Calu3 (cell line): ENCODE data around the gene GDI1. TPM values are rescaled to one million over a fixed set of nuclear protein-coding genes. Genes with fewer than 3 reads are reported as not detected.
A peak's percentile ranks its signal among the peaks of the same experiment; 100 is the strongest.

ENCODE experiments used
- BruUV-seq: library from RNA; stranded (reverse); fragments of 400-500 nt; replicated peaks from 2 replicates; lab custom pipeline; 2021; lab: Mats Ljungman, UMichigan
- CTCF ChIA-PET: fragments of 300-600 bp; sonication (Branson Sonifier 250); formaldehyde crosslinking; loops from one replicate; lab custom pipeline; 2022; ENCODE audit warnings: antibody characterized with exemption; lab: Charles Lee
- DNase-seq: peaks from one replicate; pipeline ENCODE4 v3.0.0; 2022
- H3K27ac Mint-ChIP-seq: one replicate; pipeline ENCODE4 v1.8.0; 2022; ENCODE audit warnings: mixed read lengths; ENCODE audit not compliant: unreplicated experiment
- H3K27me3 Mint-ChIP-seq: one replicate; pipeline ENCODE4 v1.8.0; 2022; ENCODE audit warnings: mixed read lengths; ENCODE audit not compliant: unreplicated experiment
- H3K36me3 Mint-ChIP-seq: one replicate; pipeline ENCODE4 v1.8.0; 2022; ENCODE audit warnings: mild to moderate bottlenecking, moderate library complexity, mixed read lengths; ENCODE audit not compliant: insufficient read depth, unreplicated experiment
- H3K4me1 Mint-ChIP-seq: one replicate; pipeline ENCODE4 v1.8.0; 2022; ENCODE audit warnings: mild to moderate bottlenecking, low read depth, mixed read lengths; ENCODE audit not compliant: unreplicated experiment
- H3K4me3 Mint-ChIP-seq: one replicate; pipeline ENCODE4 v1.8.0; 2022; ENCODE audit warnings: mild to moderate bottlenecking, low read depth, moderate library complexity, mixed read lengths; ENCODE audit not compliant: unreplicated experiment
- H3K9me3 Mint-ChIP-seq: one replicate; pipeline ENCODE4 v1.8.0; 2022; ENCODE audit warnings: low read depth, mixed read lengths; ENCODE audit not compliant: unreplicated experiment
- intact Hi-C: fragments of 100-400 bp; cut with micrococcal nuclease; formaldehyde crosslinking; loops from one replicate; pipeline ENCODE4 v1.10.0; 2022; ENCODE audit not compliant: unreplicated experiment
- total RNA-seq: library from RNA; stranded (reverse); gene quantifications from 2 replicates; pipeline ENCODE4 v1.2.3, GENCODE V29; 2022
- TF ChIP-seq, protein P1 (sequence below): fragments of 200-600 bp; IDR thresholded peaks from one replicate; pipeline ENCODE4 v1.8.0; 2022; ENCODE audit warnings: antibody characterized with exemption; ENCODE audit not compliant: unreplicated experiment

Gene GDI1
- total RNA-seq, 1 experiment from 2014 or later = 118 TPM

DNA sequence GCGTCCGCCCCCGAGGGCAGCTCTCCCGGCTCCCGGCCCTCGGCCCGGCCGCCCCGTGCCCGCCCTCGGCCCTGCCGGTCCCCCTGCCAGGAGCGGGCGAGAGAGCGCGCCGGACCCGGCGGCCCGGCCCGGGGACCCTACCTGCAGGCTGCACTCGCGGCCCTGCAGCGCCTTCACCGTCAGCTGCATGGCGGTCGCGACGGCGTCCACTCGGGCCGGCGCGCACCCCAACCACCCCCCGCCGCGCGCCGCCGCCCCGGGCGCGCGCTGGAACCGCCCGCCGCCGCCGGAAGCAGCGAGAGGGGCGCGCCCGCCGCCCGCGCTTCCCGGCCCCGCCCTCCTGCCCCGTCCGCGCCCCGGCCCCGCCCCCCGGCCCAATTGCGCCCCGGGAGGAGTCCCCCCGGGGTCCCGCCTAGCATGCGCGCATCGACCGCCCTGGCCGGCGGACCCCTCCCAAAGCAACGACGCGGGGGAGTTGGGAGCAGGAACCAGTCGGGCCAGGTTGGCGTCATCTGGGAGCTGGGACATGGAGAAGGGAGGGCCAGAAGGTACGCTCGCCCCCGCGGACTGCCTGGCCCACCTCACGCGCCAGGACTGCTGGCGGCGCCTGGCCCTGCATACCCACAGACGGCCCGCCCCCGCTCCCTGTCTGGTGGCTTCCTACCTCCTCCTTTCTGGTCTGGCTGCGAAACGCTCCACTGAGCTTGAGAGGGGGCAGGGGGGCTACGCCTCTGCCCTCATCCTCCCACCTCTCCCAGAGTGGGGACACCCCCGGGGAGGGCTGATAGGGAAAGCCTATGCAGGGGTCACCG, 49.6 kb downstream of the GDI1 start, which contains the start of gene UBL4A:
Gene UBL4A (minus strand): TSS at position 220 of the 812 bp plus-strand sequence. CDS start 31 bp downstream, at position 189.
- intact Hi-C loops = no loop called here
- peak; percentile 78 for DNase-seq
- no peaks in the 10 kb centered on the region for H3K27me3 Mint-ChIP-seq
- no TSS peak for BruUV-seq
- CTCF ChIA-PET = interaction anchor here (0.8 to 1.5 kb wide), 3 partner anchors 11 to 30 kb away, joined by 3 read pairs; no protein-coding TSS in a partner anchor
- H3K4me1 Mint-ChIP-seq = peaks cover 11% of the 10 kb centered on the region
- H3K36me3 Mint-ChIP-seq = peaks cover 72% of the 10 kb centered on the region
- TF ChIP-seq, protein P1, sequence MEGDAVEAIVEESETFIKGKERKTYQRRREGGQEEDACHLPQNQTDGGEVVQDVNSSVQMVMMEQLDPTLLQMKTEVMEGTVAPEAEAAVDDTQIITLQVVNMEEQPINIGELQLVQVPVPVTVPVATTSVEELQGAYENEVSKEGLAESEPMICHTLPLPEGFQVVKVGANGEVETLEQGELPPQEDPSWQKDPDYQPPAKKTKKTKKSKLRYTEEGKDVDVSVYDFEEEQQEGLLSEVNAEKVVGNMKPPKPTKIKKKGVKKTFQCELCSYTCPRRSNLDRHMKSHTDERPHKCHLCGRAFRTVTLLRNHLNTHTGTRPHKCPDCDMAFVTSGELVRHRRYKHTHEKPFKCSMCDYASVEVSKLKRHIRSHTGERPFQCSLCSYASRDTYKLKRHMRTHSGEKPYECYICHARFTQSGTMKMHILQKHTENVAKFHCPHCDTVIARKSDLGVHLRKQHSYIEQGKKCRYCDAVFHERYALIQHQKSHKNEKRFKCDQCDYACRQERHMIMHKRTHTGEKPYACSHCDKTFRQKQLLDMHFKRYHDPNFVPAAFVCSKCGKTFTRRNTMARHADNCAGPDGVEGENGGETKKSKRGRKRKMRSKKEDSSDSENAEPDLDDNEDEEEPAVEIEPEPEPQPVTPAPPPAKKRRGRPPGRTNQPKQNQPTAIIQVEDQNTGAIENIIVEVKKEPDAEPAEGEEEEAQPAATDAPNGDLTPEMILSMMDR = no peak
- peak within 1 kb of the TSS; percentile 63 for H3K27ac Mint-ChIP-seq
- H3K9me3 Mint-ChIP-seq = no peaks in the 10 kb centered on the region
- H3K4me3 Mint-ChIP-seq = peak within 1 kb of the TSS; percentile 68

DNA sequence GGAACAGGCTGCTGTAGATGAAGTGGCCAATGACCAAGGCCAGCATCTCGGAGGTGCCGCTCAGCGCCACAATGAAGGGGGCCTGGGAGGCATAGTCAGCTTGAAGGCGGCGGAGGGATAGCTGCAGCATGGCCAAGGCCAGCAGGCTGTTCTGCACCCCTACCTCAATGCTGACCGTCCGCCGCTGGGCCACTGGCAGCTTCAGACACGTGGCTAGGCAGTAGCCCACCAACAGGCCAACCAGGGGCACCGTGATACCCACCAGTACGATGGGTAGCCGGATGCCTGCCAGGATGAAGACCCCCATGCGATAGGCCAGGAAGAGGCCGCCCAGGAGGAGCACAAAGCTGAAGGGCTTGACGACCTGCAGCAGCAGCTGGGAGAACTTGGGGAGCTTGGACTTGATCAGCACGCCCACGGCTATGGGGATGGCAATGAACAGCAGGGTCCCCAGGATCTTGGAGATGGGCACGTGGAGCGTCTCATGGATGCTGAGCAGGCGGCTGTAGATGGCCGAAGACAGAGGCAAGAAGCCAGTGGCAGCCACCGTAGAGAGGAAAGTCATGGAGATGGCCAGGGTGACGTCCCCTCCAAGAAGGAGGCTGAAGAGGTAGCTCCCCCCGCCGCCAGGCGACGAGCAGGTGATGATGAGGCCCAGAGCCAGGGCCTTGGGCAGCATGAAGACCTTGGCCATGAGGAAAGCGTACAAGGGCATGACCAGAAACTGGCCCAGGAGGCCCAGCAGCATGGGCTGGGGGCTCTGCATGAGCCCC, 50.8 kb downstream of the GDI1 start:
- Mint-ChIP-seq H3K27me3 (no peaks in the 10 kb centered on the region), H3K9me3 (no peaks in the 10 kb centered on the region)
- CTCF ChIA-PET = interaction anchor here (1.5 kb wide), 1 partner anchor 10 kb away, joined by 3 read pairs; no protein-coding TSS in a partner anchor

DNA sequence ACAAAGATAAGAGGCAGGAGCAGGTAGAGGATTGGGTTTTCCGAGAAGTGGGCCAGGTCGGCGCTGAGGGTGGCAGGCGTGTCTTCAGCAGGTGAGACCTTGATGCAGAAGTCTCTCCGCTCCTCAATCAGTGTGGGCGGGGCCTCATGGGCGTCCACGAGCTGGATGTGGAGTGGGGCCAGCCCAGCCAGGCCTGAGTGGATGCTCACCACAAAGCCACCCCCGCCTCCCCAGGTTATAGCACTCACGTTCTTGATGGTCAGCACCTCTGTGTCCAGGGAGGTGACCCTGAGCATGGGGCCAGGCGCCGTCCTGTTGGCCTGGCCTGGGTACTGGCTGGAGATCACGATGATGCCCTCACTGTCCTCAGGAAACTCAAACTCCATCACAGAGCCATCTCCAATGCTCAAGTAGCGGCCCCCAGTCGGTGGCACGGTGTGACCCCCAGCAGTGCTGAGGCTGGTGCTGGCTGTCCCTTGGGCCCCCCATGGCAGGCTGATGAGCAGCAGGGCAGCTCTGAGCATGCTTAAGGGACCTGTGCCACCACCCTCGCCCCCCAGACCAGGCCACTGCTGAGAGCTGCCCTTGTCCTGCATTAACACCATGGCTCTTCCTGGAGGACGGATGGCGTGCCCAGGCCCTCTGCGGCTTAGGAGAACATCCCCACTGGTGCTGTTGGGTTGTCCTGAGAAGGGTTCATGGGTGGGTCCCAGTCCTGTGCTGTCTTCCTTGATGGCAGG, 51.6 kb downstream of the GDI1 start:
- CTCF ChIA-PET = no interaction called here
- peaks cover 62% of the 10 kb centered on the region for H3K36me3 Mint-ChIP-seq
- H3K27me3 Mint-ChIP-seq = no peaks in the 10 kb centered on the region
- no peak for DNase-seq
- no TSS peak for BruUV-seq
- peak overlapping the region; percentile 80 for H3K4me3 Mint-ChIP-seq
- no peak overlapping the region for H3K27ac Mint-ChIP-seq
- no peaks in the 10 kb centered on the region for H3K9me3 Mint-ChIP-seq
- intact Hi-C loops = no loop called here
- H3K4me1 Mint-ChIP-seq = peaks cover 11% of the 10 kb centered on the region
- TF ChIP-seq, protein P1 = no peak

More for the DNA sequence above, 50.8 kb downstream of the GDI1 start:
- TF ChIP-seq, protein P1 = no peak
- Mint-ChIP-seq H3K4me3 (peak overlapping the region; percentile 80), H3K27ac (no peak overlapping the region), H3K4me1 (peaks cover 11% of the 10 kb centered on the region), H3K36me3 (peaks cover 69% of the 10 kb centered on the region)
- DNase-seq = no peak
- intact Hi-C loops = no loop called here
- no TSS peak for BruUV-seq

DNA sequence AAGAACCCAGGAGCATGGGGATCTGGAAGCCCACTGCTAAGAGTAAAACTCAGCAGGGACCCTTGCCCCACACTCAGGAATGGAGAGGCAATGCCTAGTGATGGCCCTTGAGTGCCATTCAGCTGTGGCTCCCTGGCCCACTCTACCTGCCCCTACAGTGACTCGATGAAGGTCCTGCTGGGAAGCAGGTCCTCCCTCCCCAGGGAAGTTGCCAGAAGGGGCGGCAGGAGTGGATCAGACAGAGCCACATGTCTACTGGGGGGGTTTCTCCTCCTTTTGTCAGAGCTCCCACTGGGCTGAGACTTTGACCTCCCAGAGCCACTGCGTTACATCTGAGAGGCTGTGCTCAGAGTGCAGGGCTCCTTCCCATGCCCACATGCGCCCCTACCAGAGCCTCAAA, 52.2 kb downstream of the GDI1 start:
- DNase-seq = no peak

More for the DNA sequence above, 52.2 kb downstream of the GDI1 start:
- no peaks in the 10 kb centered on the region for H3K27me3 Mint-ChIP-seq
- peaks cover 11% of the 10 kb centered on the region for H3K4me1 Mint-ChIP-seq
- H3K4me3 Mint-ChIP-seq = peak overlapping the region; percentile 80
- H3K36me3 Mint-ChIP-seq = peaks cover 60% of the 10 kb centered on the region
- H3K27ac Mint-ChIP-seq = no peak overlapping the region
- intact Hi-C loops = no loop called here
- CTCF ChIA-PET = interaction anchor here (1.8 kb wide), 1 partner anchor 38 kb away, joined by 5 read pairs; no protein-coding TSS in a partner anchor
- BruUV-seq = no TSS peak
- no peaks in the 10 kb centered on the region for H3K9me3 Mint-ChIP-seq
- TF ChIP-seq, protein P1 = no peak
